ENCODE results near the gene SH2D6.

Gene SH2D6

DNA sequence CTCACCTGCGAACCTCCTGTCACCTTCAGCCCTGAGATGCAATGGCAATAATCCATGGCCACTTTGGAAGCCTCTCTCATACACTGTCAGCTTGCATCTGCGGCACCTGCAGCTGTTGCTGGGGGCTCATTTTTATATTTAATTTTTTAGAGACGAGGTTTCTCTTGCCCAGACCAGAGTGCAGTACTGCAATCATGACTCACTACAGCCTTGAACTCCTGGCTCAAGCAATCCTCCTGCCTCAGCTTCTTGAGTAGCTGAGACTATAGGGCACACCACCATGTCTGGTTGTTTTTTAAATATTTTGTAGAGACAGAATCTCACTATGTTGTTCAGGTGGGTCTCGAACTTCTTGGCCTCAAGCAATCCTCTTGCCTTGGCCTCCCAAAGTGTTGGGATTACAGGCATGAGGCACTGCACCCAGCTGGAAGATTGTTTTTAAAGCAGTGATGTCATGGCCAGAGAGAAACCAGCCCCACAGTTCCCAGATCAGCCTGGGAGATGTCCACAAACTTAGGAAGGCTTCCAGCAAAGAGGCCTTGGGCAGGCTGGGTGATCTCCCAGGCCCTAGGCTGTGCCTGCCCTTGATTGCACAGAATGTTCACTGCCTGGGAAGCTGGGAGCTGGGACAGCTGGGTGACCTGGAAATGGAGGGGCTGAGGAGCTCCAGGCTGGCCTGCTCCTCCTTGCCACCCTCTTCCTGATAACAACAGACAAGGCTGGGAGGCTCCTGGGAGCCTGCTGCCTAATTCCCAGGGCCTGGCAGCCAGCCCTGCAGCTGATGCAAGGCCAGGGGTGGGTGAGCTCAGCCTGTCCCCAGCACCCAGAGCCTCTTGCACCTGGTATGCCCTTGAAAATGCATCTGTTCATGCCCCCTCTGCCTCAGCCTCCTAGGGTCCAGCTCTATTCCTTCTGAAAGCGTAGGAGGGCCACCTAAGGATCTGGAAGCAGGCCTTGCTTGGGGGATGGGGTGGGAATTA is 27.1 kb downstream of the SH2D6 start (continued):
- TF ChIP-seq ZNF423 (tag by site-specific recombination; IDR thresholded peaks at IDR 0.05) (no peak), ZNF394 (tag by site-specific recombination; IDR thresholded peaks at IDR 0.05; ENCODE audit: borderline replicate concordance) (peak; percentile 67; the same call in 1 of the 2 replicates), ZNF140 (tag by site-specific recombination; IDR thresholded peaks at IDR 0.05) (no peak), ZNF335 (tag by site-specific recombination; conservative IDR thresholded peaks at IDR 0.05) (peak; percentile 57), ZNF555 (tag by site-specific recombination; conservative IDR thresholded peaks at IDR 0.05) (no peak), ZNF24 (tag by site-specific recombination; IDR thresholded peaks at IDR 0.05) (peak; percentile 62; the same call in 1 of the 2 replicates), ZNF707 (tag by site-specific recombination; IDR thresholded peaks at IDR 0.05) (no peak), ZBTB20 (tag by site-specific recombination; IDR thresholded peaks at IDR 0.05) (peak; percentile 60; the same call in 1 of the 2 replicates), IKZF3 (tag by site-specific recombination; IDR thresholded peaks at IDR 0.05) (peak; percentile 97), ZNF792 (tag by site-specific recombination; IDR thresholded peaks at IDR 0.05) (no peak), ZIC2 (tag by site-specific recombination; IDR thresholded peaks at IDR 0.05) (peak; percentile 35), ZNF433 (tag by site-specific recombination; IDR thresholded peaks at IDR 0.05; ENCODE audit: low read depth) (no peak), ZNF175 (tag by site-specific recombination; IDR thresholded peaks at IDR 0.05) (no peak), ZNF174 (tag by site-specific recombination; IDR thresholded peaks at IDR 0.05) (no peak), ZEB2 (tag by site-specific recombination; IDR thresholded peaks at IDR 0.05) (peak; percentile 73), ZNF521 (tag by site-specific recombination; IDR thresholded peaks at IDR 0.05) (no peak), ZNF629 (tag by site-specific recombination; IDR thresholded peaks at IDR 0.05) (peak; percentile 59; the same call in 1 of the 2 replicates), ZBTB21 (tag by site-specific recombination; IDR thresholded peaks at IDR 0.05) (peak; percentile 81), ZNF366 (tag by site-specific recombination; conservative IDR thresholded peaks at IDR 0.05) (peak; percentile 72), ZNF76 (tag by site-specific recombination; IDR thresholded peaks at IDR 0.05; ENCODE audit: borderline replicate concordance, low read depth) (peak; percentile 78; the same call in 1 of the 2 replicates), ZFHX2 (tag by site-specific recombination; conservative IDR thresholded peaks at IDR 0.05) (peak; percentile 53; the same call in 1 of the 2 replicates), GLIS1 (tag by site-specific recombination; IDR thresholded peaks at IDR 0.05) (peak; percentile 69), ZBTB48 (tag by site-specific recombination; IDR thresholded peaks at IDR 0.05) (peak; percentile 59; the same call in 1 of the 2 replicates), ZFP69B (tag by site-specific recombination; IDR thresholded peaks at IDR 0.05) (peak; percentile 59), ZNF610 (tag by site-specific recombination; IDR thresholded peaks at IDR 0.05; ENCODE audit: borderline replicate concordance) (peak; percentile 18; the same call in 1 of the 2 replicates), ZNF660 (tag by site-specific recombination; IDR thresholded peaks at IDR 0.05) (peak; percentile 56; the same call in 1 of the 2 replicates), HOXD13 (CRISPR knock-in tag; IDR thresholded peaks at IDR 0.05; ENCODE audit: borderline replicate concordance) (peak; percentile 82; the same call in 1 of the 2 replicates)
- TF ChIP-seq, protein P1, sequence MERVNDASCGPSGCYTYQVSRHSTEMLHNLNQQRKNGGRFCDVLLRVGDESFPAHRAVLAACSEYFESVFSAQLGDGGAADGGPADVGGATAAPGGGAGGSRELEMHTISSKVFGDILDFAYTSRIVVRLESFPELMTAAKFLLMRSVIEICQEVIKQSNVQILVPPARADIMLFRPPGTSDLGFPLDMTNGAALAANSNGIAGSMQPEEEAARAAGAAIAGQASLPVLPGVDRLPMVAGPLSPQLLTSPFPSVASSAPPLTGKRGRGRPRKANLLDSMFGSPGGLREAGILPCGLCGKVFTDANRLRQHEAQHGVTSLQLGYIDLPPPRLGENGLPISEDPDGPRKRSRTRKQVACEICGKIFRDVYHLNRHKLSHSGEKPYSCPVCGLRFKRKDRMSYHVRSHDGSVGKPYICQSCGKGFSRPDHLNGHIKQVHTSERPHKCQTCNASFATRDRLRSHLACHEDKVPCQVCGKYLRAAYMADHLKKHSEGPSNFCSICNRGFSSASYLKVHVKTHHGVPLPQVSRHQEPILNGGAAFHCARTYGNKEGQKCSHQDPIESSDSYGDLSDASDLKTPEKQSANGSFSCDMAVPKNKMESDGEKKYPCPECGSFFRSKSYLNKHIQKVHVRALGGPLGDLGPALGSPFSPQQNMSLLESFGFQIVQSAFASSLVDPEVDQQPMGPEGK (tag by site-specific recombination; IDR thresholded peaks at IDR 0.05): peak; percentile 68
- TF ChIP-seq, protein P2, sequence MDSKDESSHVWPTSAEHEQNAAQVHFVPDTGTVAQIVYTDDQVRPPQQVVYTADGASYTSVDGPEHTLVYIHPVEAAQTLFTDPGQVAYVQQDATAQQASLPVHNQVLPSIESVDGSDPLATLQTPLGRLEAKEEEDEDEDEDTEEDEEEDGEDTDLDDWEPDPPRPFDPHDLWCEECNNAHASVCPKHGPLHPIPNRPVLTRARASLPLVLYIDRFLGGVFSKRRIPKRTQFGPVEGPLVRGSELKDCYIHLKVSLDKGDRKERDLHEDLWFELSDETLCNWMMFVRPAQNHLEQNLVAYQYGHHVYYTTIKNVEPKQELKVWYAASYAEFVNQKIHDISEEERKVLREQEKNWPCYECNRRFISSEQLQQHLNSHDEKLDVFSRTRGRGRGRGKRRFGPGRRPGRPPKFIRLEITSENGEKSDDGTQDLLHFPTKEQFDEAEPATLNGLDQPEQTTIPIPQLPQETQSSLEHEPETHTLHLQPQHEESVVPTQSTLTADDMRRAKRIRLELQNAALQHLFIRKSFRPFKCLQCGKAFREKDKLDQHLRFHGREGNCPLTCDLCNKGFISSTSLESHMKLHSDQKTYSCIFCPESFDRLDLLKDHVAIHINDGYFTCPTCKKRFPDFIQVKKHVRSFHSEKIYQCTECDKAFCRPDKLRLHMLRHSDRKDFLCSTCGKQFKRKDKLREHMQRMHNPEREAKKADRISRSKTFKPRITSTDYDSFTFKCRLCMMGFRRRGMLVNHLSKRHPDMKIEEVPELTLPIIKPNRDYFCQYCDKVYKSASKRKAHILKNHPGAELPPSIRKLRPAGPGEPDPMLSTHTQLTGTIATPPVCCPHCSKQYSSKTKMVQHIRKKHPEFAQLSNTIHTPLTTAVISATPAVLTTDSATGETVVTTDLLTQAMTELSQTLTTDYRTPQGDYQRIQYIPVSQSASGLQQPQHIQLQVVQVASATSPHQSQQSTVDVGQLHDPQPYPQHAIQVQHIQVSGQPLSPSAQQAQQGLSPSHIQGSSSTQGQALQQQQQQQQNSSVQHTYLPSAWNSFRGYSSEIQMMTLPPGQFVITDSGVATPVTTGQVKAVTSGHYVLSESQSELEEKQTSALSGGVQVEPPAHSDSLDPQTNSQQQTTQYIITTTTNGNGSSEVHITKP (tag by site-specific recombination; IDR thresholded peaks at IDR 0.05): peak; percentile 79; the same call in 1 of the 2 replicates
- TF ChIP-seq, protein P3, sequence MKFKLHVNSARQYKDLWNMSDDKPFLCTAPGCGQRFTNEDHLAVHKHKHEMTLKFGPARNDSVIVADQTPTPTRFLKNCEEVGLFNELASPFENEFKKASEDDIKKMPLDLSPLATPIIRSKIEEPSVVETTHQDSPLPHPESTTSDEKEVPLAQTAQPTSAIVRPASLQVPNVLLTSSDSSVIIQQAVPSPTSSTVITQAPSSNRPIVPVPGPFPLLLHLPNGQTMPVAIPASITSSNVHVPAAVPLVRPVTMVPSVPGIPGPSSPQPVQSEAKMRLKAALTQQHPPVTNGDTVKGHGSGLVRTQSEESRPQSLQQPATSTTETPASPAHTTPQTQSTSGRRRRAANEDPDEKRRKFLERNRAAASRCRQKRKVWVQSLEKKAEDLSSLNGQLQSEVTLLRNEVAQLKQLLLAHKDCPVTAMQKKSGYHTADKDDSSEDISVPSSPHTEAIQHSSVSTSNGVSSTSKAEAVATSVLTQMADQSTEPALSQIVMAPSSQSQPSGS (tag by site-specific recombination; IDR thresholded peaks at IDR 0.05; ENCODE audit: low read depth): peak; percentile 87
- TF ChIP-seq, protein P4, sequence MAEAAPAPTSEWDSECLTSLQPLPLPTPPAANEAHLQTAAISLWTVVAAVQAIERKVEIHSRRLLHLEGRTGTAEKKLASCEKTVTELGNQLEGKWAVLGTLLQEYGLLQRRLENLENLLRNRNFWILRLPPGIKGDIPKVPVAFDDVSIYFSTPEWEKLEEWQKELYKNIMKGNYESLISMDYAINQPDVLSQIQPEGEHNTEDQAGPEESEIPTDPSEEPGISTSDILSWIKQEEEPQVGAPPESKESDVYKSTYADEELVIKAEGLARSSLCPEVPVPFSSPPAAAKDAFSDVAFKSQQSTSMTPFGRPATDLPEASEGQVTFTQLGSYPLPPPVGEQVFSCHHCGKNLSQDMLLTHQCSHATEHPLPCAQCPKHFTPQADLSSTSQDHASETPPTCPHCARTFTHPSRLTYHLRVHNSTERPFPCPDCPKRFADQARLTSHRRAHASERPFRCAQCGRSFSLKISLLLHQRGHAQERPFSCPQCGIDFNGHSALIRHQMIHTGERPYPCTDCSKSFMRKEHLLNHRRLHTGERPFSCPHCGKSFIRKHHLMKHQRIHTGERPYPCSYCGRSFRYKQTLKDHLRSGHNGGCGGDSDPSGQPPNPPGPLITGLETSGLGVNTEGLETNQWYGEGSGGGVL (tag by site-specific recombination; IDR thresholded peaks at IDR 0.05): peak; percentile 50

Data from HEK293 (cell line).